Ascending aorta (tissue), 2 donors: Measurements from ENCODE around the gene PRRC2C. TPM values are rescaled to one million over a fixed set of nuclear protein-coding genes. Genes with fewer than 3 reads are reported as not detected.

Experiments used
- DNase-seq, 2 donors: peaks; one replicate each; pipeline ENCODE4 v3.0.0-alpha.2; 2019; ENCODE audit warnings: low spot score in 2 of 2
- H3K27ac ChIP-seq, 2 donors: fragments of 200-600 bp; sonication (generic); one replicate each; pipeline ENCODE4 v1.5.1; 2016 to 2017; ENCODE audit warnings: mild to moderate bottlenecking in 1 of 2
- H3K27me3 ChIP-seq: fragments of 200-600 bp; sonication (generic); one replicate; pipeline ENCODE4 v1.5.1; 2017
- H3K36me3 ChIP-seq, 2 donors: fragments of 200-600 bp; sonication (generic); one replicate each; pipeline ENCODE4 v1.5.1; 2016
- H3K4me1 ChIP-seq, 2 donors: fragments of 200-600 bp; sonication (generic); one replicate each; pipeline ENCODE4 v1.5.1; 2016 to 2017; ENCODE audit warnings: mild to moderate bottlenecking in 1 of 2
- H3K4me3 ChIP-seq, 2 donors: fragments of 200-600 bp; sonication (generic); one replicate each; pipeline ENCODE4 v1.5.1; 2016 to 2017; ENCODE audit warnings: mild to moderate bottlenecking in 1 of 2
- H3K9me3 ChIP-seq, 2 donors: fragments of 200-600 bp; sonication (generic); one replicate each; pipeline ENCODE4 v1.5.1; 2016
- CTCF ChIP-seq, 3 experiments: fragments of 200-600 bp in 2 of 3; fragments of 450-650 bp in 1 of 3; sonication (generic) in 2 of 3; IDR thresholded peaks; one replicate each; pipeline ENCODE4 v1.5.1; 2016 to 2019; ENCODE audit warnings: antibody characterized with exemption in 3 of 3, mild to moderate bottlenecking in 1 of 3, moderate library complexity in 1 of 3
- intact Hi-C: fragments of 100-400 bp; cut with DNase I; formaldehyde crosslinking; loops from one replicate; pipeline ENCODE4 v1.15.1; 2023
- total RNA-seq: library from RNA; depleted of rRNA; stranded (reverse); fragments of >200 nt; gene quantifications from one replicate; pipeline ENCODE4 v1.1.0, GENCODE V29; 2016

The PRRC2C gene
- total RNA-seq, 1 donor from 2014 or later: 46.3 TPM

- DNase-seq: no peak
- Histone ChIP-seq H3K4me3 (no peak overlapping the region), H3K4me1 (no peaks in the 10 kb centered on the region), H3K36me3 (no peaks in the 10 kb centered on the region), H3K27ac (no peak overlapping the region), H3K27me3 (no peaks in the 10 kb centered on the region), H3K9me3 (no peaks in the 10 kb centered on the region)
- no peak for TF ChIP-seq CTCF (IDR thresholded peaks at IDR 0.05)
- intact Hi-C loops: no loop called here
Measured at GRCh38 chr1:171625225-171625624, 139.9 kb downstream of the PRRC2C start.

- intact Hi-C loops: no loop called here
- no peak for TF ChIP-seq CTCF (IDR thresholded peaks at IDR 0.05)
- no peak overlapping the region for H3K27ac ChIP-seq
Measured at GRCh38 chr1:171627020-171627419, 141.7 kb downstream of the PRRC2C start.

GRCh38 chr1:171628225-171628624, 142.9 kb downstream of the PRRC2C start:
- intact Hi-C loops: no loop called here
- no peaks in the 10 kb centered on the region for H3K9me3 ChIP-seq
- no peak overlapping the region for H3K4me3 ChIP-seq
- TF ChIP-seq CTCF (IDR thresholded peaks at IDR 0.05): no peak
- H3K36me3 ChIP-seq: no peaks in the 10 kb centered on the region
- no peak overlapping the region for H3K27ac ChIP-seq
- H3K4me1 ChIP-seq: no peaks in the 10 kb centered on the region
- no peak for DNase-seq
- H3K27me3 ChIP-seq: no peaks in the 10 kb centered on the region

More at GRCh38 chr1:171627020-171627419, 141.7 kb downstream of the PRRC2C start:
- Histone ChIP-seq H3K4me3 (no peak overlapping the region), H3K27me3 (no peaks in the 10 kb centered on the region), H3K4me1 (no peaks in the 10 kb centered on the region), H3K9me3 (no peaks in the 10 kb centered on the region), H3K36me3 (no peaks in the 10 kb centered on the region)
- DNase-seq: no peak

GRCh38 chr1:171635661-171636060, 150.3 kb downstream of the PRRC2C start:
- DNase-seq: no peak
- no peaks in the 10 kb centered on the region for H3K9me3 ChIP-seq
- H3K4me1 ChIP-seq: no peaks in the 10 kb centered on the region
- H3K27ac ChIP-seq: no peak overlapping the region
- no peak overlapping the region for H3K4me3 ChIP-seq
- no peak for TF ChIP-seq CTCF (IDR thresholded peaks at IDR 0.05)
- H3K27me3 ChIP-seq: no peaks in the 10 kb centered on the region
- intact Hi-C loops: no loop called here
- no peaks in the 10 kb centered on the region for H3K36me3 ChIP-seq

- no peak for TF ChIP-seq CTCF (IDR thresholded peaks at IDR 0.05)
- DNase-seq: no peak
- Histone ChIP-seq H3K4me3 (no peak overlapping the region), H3K4me1 (no peaks in the 10 kb centered on the region), H3K36me3 (no peaks in the 10 kb centered on the region), H3K27ac (no peak overlapping the region), H3K27me3 (no peaks in the 10 kb centered on the region), H3K9me3 (no peaks in the 10 kb centered on the region)
- intact Hi-C loops: no loop called here
Measured at GRCh38 chr1:171636141-171636540, 150.8 kb downstream of the PRRC2C start.

GRCh38 chr1:171637928-171638576, 152.7 kb downstream of the PRRC2C start:
- no peak for TF ChIP-seq CTCF (IDR thresholded peaks at IDR 0.05)
- no peaks in the 10 kb centered on the region for H3K27me3 ChIP-seq
- intact Hi-C loops: no loop called here
- no peaks in the 10 kb centered on the region for H3K4me1 ChIP-seq
- H3K36me3 ChIP-seq: no peaks in the 10 kb centered on the region
- no peak overlapping the region for H3K27ac ChIP-seq
- no peaks in the 10 kb centered on the region for H3K9me3 ChIP-seq
- DNase-seq: no peak
- no peak overlapping the region for H3K4me3 ChIP-seq
